ENCODE data around the gene ANKRD17.

ANKRD17 gene

DNA sequence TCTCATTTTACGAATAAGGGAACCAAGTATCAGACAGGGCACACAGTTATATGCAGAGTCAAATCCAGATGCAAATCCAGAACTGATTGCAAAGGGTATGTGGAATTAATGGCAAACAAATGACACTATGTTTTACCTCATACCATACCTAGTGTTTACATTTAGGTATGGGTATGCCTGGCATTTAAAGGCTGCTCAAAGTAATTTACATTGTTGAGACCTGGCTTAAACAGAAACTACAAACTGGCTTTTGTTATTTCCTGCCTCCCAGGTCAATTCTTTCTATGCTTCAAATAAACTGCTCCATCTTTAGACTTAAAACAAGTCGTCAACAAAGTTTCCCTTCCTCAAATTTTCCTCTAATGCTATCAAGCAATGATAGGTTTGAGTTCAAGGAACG, 33.7 kb downstream of the ANKRD17 start:
- FAIRE-seq: peak; percentile 85
- no peak for DNase-seq (ENCODE audit: insufficient read length, low spot score)
- TF ChIP-seq SPI1 (IDR thresholded peaks at IDR 0.05; ENCODE audit: low read depth, low read length) (peak; percentile 58), PAX5 (IDR thresholded peaks at IDR 0.05; ENCODE audit: insufficient read depth, low read length, severe bottlenecking) (no peak), POLR2AphosphoS5 (IDR thresholded peaks at IDR 0.05; ENCODE audit: low read depth, low read length) (no peak), POU2F2 (IDR thresholded peaks at IDR 0.05; ENCODE audit: low read depth, low read length) (no peak), TAF1 (IDR thresholded peaks at IDR 0.05; ENCODE audit: low read depth, low read length) (no peak), POLR2A (IDR thresholded peaks at IDR 0.05; ENCODE audit: low read depth, low read length) (no peak)

DNA sequence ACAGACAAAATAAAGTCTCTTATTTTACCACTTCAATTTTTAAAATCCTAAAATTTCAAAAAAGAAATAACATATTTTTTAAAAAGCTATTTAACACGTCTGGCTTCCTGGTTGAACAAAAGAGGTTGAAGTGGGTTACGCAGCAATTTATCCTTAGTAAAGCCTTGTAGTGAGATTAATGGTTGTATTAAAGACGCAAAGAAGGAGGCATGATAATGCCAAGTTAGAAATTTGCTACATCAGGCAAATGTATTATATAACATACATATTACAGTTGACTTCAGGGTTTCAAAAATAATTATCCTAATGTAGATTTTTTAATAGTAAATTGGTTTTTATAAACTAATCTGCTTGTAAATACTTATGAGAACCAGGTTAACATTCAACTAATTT, 35.3 kb downstream of the ANKRD17 start:
- no peak for DNase-seq (ENCODE audit: insufficient read length, low spot score)
- no peak for FAIRE-seq
- TF ChIP-seq POLR2A (IDR thresholded peaks at IDR 0.05; ENCODE audit: low read depth, low read length) (no peak), POU2F2 (IDR thresholded peaks at IDR 0.05; ENCODE audit: low read depth, low read length) (no peak), PAX5 (IDR thresholded peaks at IDR 0.05; ENCODE audit: insufficient read depth, low read length, severe bottlenecking) (no peak), SPI1 (IDR thresholded peaks at IDR 0.05; ENCODE audit: low read depth, low read length) (no peak), POLR2AphosphoS5 (IDR thresholded peaks at IDR 0.05; ENCODE audit: low read depth, low read length) (no peak), TAF1 (IDR thresholded peaks at IDR 0.05; ENCODE audit: low read depth, low read length) (no peak)

DNA sequence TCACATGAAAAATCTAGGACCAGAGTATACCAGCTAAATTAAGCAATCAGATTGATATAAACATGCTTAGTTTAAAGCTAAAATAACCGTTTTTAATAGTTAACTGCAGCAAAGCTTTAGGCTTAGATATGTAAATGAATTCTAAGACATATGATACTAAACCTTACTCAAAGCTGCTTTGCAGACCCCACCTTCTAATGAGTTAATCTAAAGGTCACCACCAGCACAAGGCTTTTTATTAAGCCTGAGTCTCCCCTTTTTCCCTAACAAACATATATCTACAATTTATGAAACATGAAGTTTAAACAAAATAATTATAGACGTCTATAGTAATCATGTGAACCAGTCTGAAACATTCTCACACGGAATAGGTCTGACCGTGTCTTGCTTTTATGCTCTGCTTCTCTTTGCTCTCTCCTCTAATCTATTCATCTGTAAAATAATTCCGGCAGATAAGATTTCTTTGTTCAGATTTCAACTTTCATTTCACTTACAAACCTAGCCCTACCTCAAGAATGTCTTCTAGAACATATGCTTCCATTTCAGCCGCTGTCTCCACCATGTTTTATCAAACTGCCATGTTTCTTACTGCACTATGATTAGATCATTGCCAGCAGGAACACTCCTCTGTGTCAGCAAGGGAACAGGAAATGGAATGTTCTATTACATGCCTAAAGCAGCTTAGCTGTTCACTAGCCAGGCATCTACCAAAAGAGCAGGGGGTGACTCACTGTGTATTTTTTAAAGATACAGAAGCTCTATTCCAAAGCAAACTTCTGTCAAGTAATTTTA, 35.9 kb downstream of the ANKRD17 start:
- TF ChIP-seq POU2F2 (IDR thresholded peaks at IDR 0.05; ENCODE audit: low read depth, low read length) (no peak), TAF1 (IDR thresholded peaks at IDR 0.05; ENCODE audit: low read depth, low read length) (peak; percentile 93), SPI1 (IDR thresholded peaks at IDR 0.05; ENCODE audit: low read depth, low read length) (0 out of 2 replicates have a peak, but pooled peaks have one; percentile 32), POLR2AphosphoS5 (IDR thresholded peaks at IDR 0.05; ENCODE audit: low read depth, low read length) (peak; percentile 96), POLR2A (IDR thresholded peaks at IDR 0.05; ENCODE audit: low read depth, low read length) (peak; percentile 96), PAX5 (IDR thresholded peaks at IDR 0.05; ENCODE audit: insufficient read depth, low read length, severe bottlenecking) (no peak)
- FAIRE-seq (peak; percentile 95), DNase-seq (ENCODE audit: insufficient read length, low spot score) (peak; percentile 20)

DNA sequence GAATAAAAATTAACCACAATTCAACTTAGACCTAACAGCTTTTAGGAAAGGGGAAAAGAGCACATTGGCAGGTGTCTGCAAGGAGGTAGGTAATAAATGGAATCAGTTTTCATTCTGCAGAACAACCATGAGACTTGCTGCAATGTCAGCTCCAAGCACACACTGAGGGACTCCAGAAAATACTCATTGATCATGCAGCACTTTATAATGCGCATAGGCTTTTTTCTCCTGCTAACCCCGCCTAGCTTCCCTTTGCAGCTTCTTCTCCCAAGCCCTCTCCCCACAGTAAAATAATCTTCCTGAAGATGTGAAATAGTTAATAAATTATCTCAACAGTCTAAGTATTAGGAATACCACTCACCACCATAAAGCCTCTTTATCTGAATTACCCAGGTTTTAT, 36.9 kb downstream of the ANKRD17 start:
- no peak for FAIRE-seq
- TF ChIP-seq POLR2A (IDR thresholded peaks at IDR 0.05; ENCODE audit: low read depth, low read length) (no peak), TAF1 (IDR thresholded peaks at IDR 0.05; ENCODE audit: low read depth, low read length) (no peak), POU2F2 (IDR thresholded peaks at IDR 0.05; ENCODE audit: low read depth, low read length) (no peak)
- no peak for DNase-seq (ENCODE audit: insufficient read length, low spot score)

DNA sequence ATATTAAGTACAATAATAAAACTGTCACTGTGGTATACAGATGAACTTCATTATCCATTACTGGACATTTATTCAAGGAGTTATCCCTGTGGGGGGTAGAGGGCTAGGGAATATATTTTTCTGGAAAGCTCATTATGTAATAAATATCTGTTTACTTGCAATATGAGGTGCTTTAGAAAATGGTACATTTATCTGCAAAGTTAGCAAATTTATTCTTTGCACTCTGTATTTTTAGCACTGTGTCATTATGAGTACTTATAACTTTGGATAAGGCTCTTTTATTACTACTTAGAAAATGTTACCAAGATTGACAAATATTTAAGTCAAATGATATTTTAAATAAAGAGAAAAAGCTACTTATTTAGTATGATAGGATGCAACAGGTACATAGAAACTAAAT, 37.8 kb downstream of the ANKRD17 start:
- TF ChIP-seq PAX5 (IDR thresholded peaks at IDR 0.05; ENCODE audit: insufficient read depth, low read length, severe bottlenecking) (no peak), POLR2A (IDR thresholded peaks at IDR 0.05; ENCODE audit: low read depth, low read length) (no peak), POU2F2 (IDR thresholded peaks at IDR 0.05; ENCODE audit: low read depth, low read length) (no peak), SPI1 (IDR thresholded peaks at IDR 0.05; ENCODE audit: low read depth, low read length) (no peak), POLR2AphosphoS5 (IDR thresholded peaks at IDR 0.05; ENCODE audit: low read depth, low read length) (no peak), TAF1 (IDR thresholded peaks at IDR 0.05; ENCODE audit: low read depth, low read length) (no peak)
- DNase-seq (ENCODE audit: insufficient read length, low spot score): no peak
- FAIRE-seq: peak; percentile 56

DNA sequence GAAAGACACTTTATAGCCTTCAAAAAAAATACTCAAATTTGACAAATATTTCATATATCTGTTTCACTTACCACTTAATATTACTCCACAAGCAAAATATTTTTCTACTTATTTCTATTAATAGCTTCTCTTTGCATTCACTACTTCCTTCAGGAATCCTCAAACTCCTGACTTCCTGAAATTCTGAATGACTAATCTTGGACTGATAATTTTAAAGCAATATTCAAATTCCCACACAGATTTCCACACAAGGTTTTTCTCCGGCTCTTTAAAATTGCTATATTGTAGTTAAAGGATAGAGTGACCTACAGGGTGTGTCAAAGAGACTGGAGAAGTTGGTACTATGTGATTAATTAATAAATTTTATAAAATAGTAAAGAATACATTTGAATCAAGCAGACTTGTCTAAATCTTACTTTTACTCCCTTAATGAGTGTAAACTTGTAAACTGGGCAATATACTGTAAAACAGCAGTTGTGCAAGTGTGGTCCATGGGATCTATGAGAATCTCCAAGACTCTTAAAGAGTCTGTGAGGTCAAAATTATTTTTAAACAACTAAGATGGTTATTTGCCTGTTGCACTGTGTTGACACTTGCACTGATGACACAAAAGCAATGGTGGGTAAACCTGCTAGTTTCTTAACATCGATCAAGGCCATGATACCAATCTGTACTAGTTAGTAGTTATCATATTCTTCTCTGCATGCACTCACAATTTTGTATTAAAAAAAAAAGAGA, 44.5 kb downstream of the ANKRD17 start:
- FAIRE-seq (no peak), DNase-seq (ENCODE audit: insufficient read length, low spot score) (no peak)
- TF ChIP-seq TAF1 (IDR thresholded peaks at IDR 0.05; ENCODE audit: low read depth, low read length): no peak

DNA sequence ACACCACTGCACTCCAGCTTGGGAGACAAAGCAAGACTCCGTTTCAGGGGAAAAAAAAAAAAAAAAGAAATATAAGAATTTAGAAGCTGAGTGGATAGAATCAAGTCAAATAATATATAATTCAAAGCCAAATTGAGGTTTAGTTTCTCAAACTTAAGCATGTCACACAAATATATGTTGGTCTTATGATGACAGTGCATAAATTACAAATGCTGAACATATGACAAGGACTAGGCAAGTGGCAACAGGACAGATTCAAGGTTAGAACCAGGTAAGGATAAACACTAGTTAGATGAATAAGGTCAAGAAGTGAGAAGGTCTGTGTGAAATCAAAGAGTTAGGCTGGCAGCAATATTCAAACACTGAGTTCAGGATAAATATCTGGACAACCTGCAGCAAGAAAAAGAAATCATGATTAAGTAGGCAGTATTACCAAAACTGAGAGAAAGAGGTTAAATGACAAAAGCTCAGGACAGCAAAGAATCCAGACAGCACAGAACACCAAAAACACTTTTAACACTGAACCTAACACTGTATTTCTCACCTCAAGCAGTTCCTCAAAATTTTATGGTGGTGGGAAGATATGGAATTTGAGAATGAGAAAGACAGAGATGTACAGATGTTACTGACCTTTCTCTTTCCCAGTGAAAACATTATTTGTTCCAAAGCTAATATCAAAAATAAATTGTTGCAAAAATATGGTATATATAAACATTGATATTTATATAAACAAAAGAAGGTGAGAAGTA, 45.4 kb downstream of the ANKRD17 start:
- DNase-seq (ENCODE audit: insufficient read length, low spot score) (no peak), FAIRE-seq (peak; percentile 61)
- TF ChIP-seq TAF1 (IDR thresholded peaks at IDR 0.05; ENCODE audit: low read depth, low read length) (no peak), PAX5 (IDR thresholded peaks at IDR 0.05; ENCODE audit: insufficient read depth, low read length, severe bottlenecking) (no peak), SPI1 (IDR thresholded peaks at IDR 0.05; ENCODE audit: low read depth, low read length) (peak; percentile 12; the same call in 1 of the 2 replicates), POLR2A (IDR thresholded peaks at IDR 0.05; ENCODE audit: low read depth, low read length) (no peak), POLR2AphosphoS5 (IDR thresholded peaks at IDR 0.05; ENCODE audit: low read depth, low read length) (no peak), POU2F2 (IDR thresholded peaks at IDR 0.05; ENCODE audit: low read depth, low read length) (no peak)

DNA sequence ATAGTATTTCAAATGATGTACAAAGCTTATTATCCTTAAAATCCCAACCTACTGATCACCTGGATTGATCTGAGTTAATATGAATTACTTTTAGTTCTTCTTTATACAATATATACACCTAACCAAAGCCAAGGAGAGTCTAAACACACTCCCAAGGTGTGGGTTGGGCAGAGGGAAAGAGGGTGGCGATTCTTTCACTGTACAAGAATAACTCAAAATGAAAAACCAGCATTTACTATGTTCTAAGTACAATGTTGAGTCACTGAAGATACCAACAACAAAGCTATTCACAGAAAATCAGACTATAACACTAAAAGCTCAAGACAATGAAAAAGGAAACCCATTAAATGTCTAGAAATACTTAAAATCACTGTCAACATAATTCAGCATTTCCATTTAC, 46.6 kb downstream of the ANKRD17 start:
- DNase-seq (ENCODE audit: insufficient read length, low spot score) (no peak), FAIRE-seq (no peak)
- TF ChIP-seq POLR2AphosphoS5 (IDR thresholded peaks at IDR 0.05; ENCODE audit: low read depth, low read length) (no peak), POLR2A (IDR thresholded peaks at IDR 0.05; ENCODE audit: low read depth, low read length) (no peak), PAX5 (IDR thresholded peaks at IDR 0.05; ENCODE audit: insufficient read depth, low read length, severe bottlenecking) (no peak), POU2F2 (IDR thresholded peaks at IDR 0.05; ENCODE audit: low read depth, low read length) (no peak), TAF1 (IDR thresholded peaks at IDR 0.05; ENCODE audit: low read depth, low read length) (no peak), SPI1 (IDR thresholded peaks at IDR 0.05; ENCODE audit: low read depth, low read length) (no peak)

DNA sequence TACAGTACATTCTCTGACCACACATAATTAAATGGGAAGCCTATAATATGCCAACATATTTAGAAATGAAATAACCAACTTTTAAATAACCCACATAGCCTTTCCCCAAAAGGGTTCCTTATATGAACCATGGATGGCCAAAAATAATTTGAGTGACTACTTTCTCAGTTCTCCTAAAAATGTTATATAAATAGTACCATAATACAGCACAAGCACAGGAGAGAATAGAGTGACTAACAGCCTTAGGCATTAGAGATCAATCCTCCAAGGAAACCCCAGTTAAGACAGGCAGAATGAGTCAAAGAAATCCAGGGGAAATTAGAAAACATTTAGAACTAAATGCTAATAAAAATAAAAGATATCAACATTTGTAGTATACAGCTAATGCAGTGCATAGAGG, 50.2 kb downstream of the ANKRD17 start:
- FAIRE-seq (no peak), DNase-seq (ENCODE audit: insufficient read length, low spot score) (no peak)
- no peak for TF ChIP-seq PAX5 (IDR thresholded peaks at IDR 0.05; ENCODE audit: insufficient read depth, low read length, severe bottlenecking)
- TF ChIP-seq POU2F2 (IDR thresholded peaks at IDR 0.05; ENCODE audit: low read depth, low read length): no peak
- TF ChIP-seq POLR2AphosphoS5 (IDR thresholded peaks at IDR 0.05; ENCODE audit: low read depth, low read length): no peak
- no peak for TF ChIP-seq POLR2A (IDR thresholded peaks at IDR 0.05; ENCODE audit: low read depth, low read length)
- no peak for TF ChIP-seq SPI1 (IDR thresholded peaks at IDR 0.05; ENCODE audit: low read depth, low read length)
- TF ChIP-seq TAF1 (IDR thresholded peaks at IDR 0.05; ENCODE audit: low read depth, low read length): no peak
